LHCN-M2 (cell line): Measurements from ENCODE around the gene CBARP. TPM values are rescaled to one million over a fixed set of nuclear protein-coding genes. Genes with fewer than 3 reads are reported as not detected.

Source experiments
- DNase-seq: peaks from one replicate; pipeline ENCODE4 v3.0.0-alpha.2; 2012; ENCODE audit warnings: low read depth
- total RNA-seq: library from RNA; depleted of rRNA; stranded (reverse); fragments of >200 nt; gene quantifications from 2 replicates; pipeline ENCODE4 v1.2.3, GENCODE V29; 2014

The CBARP gene
- total RNA-seq, 1 experiment from 2014 or later, result 4.6 TPM

DNA sequence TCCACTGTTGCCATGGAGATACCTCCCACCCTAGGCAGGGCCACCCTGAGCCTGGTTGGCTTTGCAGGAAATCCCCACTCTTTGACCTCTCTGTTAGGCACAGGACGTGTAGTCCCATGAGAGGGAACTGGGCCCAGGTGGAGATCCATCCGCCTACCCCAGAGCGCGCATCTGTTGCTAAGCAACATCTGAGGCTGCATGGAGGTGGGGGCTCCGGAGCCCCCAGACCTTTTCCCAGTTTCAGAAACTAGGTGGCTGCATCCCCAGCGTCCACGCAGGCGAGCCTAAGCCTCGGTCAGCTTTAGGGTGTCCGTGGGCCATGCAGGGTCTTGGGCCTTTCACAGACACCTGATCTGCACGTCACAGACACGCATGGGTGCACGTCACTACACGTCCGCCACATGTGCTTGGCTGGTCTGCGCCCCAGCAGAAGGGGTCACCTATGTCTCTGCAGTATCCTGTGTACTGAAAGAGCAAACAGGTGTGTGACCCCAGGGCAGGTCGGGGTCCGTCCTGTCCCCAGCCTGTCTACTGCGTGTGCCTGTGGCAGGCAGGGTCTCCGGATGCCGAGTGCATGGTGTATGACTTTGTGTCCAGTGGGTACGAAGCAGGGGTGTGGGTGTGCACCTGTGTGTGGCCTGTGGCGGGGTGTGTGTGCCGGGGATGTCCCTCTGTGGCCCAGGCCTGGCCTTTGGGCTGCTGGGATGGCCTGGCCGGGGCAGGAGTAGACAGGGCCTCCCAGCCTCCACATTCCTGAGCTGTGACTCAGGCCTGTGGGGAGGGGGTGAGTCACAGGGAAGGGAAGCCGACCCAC lies 27.2 kb upstream of the CBARP start:
- peak; percentile 94 for DNase-seq

DNA sequence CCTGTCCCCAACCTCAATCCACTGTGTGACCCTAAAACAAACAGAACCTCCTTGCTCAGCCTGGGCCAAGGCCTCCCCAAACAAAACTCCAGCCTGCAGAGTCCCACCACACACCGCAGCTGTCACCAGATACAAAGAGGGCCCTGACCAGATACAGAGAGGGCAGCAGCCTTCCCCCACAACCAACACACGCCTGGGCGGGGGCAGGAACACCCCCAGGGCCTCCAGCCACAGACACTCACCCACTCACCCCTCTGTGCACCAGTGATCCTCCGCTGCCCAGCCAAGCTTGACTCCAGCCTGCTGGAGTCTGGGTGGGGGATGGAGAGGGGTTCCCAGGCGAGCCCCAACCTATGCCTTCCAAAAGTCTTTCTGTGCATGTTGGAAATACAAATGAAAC lies 25.4 kb upstream of the CBARP start:
- DNase-seq, result peak; percentile 54

DNA sequence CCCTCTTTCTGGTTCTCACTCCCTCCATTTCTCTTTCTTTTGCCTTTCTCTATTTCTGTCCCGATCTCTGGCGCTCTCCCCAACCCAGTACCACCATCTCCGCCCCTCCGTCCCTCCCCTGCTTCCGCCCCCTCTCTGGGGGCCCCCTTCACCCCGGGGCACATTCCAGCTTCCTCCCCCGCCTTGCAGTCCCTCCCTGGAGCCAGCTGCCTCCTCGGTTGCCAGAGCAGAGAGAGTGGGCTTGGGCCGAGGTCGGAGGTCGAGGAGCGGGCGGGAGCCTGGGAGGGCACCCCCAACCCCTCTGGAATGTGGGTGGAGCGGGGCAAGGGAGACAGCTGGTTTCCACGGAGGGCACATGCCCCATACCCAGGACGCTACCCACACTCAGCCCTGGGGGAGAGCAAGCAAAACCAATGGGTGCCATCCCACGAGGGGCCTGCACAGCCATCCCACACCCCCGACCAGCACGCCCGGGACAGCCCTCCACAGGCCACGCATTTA lies 24.9 kb upstream of the CBARP start:
- DNase-seq, result peak; percentile 57

DNA sequence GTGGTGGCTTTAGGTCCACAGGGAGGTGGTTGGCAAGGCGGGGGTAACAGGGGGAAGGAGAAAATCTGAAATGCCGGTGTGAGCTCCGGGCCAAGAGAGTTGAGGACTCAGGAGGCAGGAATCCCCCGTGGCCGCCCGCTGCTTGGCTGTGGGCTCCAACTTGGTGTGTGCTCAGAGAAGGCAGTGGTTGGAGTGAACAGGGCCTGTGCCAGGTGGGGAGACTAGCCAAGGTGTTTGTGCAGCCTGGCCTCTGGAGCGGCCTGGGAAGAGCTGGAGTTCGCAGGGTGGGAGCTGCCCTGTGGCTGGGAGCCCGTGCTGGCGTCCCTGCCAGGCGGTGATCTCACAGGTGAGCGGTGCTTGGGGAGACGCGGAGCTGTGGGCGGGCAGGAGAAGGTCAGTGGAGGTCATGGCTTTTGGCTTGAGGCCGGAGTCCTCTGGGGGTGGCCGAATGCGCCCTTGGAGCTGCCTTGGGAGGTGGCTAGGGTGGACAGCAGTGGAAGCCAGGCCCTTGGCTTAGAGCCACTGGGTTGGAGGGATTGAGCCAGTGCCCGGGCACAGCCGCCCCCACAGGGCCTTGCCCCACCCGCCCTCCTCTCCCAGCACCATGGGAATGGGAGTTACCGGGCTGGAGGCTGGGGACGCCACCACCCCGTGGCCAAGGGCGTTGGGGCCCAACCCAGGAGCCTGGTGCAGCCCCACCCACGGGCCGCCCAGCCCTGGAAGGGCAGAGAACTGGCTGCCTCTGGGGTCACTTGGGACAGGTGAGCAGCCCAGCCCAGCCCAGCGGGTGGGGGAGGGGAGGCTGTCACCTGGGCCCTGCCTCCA lies 24.2 kb upstream of the CBARP start:
- peak; percentile 41 for DNase-seq

DNA sequence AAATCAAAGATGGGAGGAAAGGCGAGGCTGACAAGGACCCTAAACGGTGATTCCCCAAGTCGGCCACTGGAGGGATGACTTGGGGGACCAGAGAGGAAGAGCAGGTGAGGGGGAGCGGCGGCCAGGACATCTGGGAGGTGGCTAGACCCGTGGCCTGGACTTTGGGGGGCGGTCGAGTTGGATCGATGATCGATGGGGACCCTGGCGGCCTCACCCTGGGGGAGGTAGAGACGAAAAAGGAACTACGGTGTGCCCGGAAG lies 23.7 kb upstream of the CBARP start:
- DNase-seq, result no peak

DNA sequence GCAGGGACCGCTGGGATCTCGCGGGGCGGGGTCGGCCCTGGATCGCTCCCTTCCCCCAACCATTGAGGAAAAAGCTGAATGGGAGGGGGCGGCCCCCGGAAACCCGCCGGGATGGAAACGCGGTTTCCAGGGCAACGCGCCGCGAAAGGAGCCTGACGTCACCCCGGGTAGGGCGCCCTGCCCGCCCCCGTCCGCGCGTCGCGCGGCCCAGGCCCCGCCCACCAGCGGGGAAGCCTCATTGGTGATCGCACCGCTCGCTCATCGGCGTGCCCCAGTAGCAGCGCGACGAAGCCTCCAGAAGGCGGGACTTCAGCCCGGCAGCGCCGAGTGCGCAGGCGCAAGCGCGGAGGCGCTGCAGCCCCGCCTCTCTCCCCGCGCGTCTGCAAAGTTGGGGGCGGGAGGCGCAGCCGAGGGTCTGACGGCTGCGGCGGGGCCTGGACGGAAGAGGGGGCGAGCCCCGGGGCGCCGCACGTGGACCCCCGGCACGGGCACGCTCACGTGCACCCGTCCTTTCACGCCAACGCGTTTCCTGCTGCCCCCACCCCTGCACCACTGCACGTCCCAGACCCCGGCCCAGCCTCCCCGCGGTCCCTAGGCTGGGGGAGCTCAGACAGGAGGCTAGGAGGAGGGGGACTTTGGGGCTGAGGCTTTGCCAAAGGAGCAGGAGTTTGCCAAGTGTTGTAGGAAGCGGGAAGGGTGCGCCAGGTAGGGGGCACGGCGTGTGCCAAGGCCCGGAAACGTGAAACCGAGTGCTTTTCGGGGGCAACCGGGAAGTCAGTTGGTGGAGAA lies 23.1 kb upstream of the CBARP start:
- DNase-seq, result peak; percentile 94

DNA sequence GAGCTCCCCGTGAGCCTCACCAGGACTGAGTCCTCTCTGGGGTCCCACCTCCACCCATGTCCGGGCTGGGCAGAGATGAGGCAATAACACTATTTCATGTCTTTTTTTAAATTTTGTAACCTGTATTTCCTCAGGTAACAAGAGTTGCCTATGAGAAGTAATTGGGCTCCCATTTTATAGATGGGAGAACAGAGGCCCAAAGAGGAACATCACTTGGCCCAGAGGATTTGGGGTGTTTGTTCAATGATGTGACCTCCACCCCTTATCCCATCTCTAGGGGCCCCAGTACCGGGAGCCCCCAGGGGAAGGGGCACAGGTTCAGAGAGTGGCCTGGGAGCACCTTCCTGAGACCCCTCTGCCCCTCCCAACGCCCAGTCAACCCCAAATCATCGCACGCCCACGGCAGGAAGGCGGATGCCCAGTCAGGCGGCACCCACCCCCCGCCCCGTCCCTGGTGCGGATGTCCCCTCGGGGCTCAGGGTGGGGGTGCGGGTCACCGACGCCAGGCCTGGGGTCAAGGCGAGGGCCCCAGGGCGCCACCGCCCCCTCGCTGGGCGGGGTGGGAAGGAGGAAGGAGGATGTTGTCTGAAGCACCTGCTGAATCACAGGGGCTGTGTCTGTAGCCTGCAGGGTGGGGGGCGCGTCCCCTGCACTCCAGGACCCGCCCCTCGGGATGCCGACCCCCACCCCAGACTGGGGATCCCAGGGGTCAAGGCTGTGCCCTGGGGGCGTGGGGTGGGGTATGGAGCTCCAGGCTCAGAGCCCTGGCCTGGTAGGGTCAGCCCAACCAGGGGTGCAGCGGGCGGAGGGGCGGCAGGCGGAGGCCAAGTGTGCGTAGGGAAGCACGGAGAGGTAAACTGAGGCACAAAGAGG lies 22.3 kb upstream of the CBARP start:
- DNase-seq, result no peak

DNA sequence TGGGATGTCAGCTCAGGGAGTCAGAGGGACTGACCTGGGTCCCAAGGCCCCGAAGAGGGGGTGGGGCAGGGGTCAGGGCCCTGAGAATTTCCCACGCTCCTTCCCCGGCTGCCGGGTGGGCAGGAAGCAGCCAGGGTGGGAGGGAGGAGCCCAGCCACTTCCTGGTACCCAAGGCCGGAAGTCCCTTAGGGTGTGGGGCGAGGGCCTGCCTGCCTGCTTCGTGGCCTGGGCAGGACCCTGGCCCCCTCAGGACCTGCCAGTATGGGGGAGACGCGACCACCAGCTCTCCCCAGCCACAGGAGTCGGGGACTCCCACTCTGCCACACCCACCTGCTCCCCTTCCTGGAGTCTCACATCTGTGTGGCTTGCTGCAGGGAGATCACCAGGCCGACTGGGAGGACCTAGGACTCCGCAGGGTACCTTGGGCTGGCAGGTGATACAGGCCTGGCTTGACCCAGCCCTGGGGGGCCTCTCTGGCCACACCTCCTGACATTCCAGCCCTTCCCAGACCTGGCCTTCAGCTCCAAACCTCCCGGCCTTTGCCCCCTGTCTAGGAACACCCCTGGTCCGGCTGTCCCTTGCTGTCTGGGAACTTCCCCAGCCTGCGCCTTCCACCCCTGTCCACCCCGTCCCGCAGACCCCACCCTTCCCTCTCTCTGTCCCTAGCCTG lies 21.5 kb upstream of the CBARP start:
- DNase-seq, result peak; percentile 47

DNA sequence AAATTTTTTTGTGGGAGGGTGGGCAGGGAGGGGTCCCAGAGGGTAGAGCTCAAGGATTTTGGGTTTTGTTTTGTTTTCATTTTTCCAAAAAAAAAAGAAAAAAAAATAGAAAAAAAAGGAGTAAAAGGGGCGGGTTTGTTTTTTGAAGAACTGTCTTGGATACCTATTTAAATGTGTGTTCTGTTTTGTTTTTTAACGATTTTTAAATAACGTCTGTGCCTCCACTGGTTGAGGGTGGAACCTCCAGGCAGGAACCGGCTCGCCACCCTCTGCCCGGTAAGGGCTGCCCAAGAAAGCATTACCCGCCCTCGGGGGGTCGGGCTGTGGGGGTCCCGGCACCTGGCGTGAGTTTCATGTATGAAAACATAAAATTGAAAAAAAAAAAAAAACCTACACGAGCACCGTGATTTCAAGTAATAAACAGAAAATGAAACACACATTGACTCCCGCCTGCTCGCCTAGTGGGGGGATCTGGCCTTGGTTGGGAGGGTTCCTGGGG lies 21.0 kb upstream of the CBARP start:
- DNase-seq, result no peak

DNA sequence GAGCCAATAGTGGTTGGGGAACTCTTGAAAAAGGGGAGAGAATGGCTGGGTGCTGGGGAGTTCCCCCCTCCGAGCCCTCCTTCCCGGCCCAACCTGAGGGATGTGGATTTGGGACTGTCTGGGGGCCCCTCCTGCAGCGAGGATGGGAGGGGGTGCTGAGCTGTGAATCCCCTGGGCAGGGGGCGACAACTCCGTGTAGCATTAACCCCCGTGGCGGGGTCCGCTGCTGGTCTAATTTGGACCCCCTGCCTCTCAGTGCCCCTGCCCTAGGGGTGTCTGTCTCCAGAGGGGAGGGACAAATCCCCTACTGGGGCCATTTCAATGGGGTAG lies 20.3 kb upstream of the CBARP start:
- DNase-seq, result no peak

DNA sequence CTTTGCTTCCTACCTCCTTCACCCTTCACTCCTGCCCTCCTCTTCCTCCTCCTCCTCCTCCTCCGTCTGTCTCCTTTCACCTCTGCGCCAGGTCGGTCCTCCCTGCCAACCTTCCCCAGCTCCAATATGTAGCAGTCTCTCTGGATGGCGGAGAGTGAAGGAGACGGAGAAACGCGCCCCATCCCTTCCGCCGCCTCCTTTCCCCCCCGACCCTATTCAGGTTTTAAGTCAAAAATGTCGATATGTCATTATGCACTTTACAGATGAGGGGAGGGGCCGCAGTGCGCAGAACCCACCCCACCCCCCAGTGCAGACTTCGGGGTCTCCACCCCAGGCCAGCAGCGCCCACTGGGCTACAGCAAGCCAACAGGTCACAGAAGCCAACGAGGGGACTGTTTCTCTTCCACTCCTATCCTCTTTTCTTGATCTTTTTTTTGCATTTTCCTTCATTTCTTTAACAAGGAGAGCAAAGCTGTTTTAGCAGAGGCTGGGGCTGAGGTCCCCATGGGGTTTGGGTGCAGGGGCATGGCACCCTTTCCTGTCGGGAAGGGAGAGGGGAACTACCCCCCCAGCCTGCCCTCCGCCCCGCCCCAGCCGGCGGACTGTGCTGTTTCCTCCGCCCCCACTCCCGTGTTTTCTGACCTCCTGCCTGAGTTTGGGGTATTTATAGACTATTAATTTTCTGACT lies 19.8 kb upstream of the CBARP start:
- DNase-seq, result no peak

DNA sequence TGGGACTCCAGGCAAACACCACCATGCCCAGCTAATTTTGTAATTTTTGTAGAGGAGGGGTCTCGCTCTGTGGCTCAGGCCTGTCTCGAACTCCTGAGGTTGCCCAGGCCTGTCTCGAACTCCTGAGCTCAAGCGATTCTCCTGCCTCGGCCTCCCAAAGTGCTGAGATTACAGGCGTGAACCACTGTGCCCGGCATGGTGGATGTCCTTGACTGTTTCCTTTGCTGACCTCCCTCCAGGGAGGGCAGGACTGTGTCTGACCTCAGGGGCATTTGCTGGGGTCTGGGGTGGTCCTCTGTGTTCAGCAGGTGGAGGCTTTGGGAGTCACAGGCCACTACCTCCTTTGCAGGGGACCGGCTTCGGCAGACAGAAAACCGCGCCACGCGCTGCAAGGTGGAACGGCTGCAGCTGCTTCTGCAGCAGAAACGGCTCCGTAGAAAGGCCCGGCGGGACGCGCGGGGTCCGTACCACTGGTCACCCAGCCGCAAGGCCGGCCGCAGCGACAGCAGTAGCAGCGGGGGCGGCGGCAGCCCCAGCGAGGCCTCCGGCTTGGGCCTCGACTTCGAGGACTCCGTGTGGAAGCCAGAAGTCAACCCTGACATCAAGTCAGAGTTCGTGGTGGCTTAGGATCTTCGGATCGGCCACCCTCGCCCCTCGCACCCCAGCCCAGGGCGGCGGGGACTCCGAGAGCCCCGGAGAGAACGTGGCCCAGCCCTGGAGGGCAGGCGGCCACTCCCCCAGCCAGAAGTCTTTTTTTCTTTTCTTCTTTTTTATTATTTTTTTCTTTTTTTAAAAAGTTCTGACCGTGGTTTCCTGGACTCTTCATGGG lies 19.1 kb upstream of the CBARP start:
- no peak for DNase-seq

DNA sequence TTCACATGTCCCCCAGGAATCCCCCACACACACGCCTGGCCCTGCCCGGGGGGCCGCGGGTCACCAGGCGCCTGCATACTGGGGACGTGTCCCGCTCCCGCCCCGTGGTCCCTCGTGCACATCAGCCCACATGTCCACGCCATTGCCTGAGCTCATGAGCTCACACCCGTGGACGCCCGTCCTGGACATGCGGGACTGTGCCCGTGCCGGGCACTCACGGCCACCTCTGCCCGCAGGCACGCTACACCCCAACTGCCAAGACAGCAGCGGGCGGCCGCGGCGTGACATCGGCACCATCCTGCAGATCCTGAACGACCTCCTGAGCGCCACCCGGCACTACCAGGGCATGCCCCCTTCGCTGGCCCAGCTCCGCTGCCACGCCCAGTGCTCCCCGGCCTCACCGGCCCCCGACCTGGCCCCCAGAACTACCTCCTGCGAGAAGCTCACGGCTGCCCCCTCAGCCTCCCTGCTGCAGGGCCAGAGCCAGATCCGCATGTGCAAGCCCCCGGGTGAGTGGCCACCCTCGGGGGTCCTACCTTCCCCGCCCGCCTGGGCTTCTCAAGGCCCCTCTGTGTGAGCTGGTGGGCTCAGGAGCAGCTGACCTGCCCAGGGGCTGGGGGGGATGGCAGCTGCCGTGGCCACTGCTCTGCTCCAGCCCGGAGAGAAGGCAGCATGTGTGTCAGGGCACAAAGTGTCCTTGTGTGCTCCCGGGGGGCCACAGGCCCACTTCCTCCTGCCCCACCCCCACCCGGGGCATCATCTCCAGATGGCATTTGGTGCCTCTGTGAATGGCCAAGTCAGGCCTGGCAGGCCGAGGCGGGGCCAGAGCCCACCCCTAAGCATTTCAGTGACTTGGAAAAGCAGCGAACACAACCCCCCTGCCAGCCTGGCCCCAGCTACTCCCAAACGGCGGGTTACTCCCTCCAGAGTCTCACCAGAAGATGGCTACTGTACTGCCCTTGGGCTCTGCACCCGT lies 17.7 kb upstream of the CBARP start:
- no peak for DNase-seq

DNA sequence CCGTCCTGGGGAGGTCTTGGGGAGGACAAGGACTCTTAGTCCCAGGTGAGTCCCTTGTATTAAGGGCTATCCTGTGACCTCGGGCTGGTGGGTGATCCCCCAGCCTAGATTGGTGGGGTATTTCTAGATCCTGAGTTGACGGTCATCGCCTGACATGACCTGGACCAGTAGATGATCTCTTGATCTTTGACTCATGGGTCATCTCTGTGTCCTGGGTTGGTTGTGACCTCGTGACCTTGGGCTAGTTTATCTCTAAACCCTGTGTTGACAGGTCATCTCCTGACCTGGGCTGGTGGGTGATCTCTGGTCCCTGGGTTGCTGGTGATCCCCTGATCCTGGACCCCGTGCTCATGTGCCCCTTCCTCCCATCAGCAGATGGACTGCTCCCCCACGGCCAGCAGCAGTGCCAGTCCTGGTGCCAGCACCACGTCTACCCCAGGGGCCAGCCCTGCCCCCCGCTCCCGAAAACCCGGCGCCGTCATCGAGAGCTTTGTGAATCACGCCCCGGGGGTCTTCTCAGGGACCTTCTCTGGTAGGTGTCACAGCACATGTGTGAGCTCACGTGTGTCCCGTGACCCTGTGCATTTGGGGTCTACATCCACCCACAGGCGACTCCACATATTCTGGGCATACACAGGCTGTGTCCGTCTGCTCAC lies 16.9 kb upstream of the CBARP start:
- DNase-seq, result no peak

DNA sequence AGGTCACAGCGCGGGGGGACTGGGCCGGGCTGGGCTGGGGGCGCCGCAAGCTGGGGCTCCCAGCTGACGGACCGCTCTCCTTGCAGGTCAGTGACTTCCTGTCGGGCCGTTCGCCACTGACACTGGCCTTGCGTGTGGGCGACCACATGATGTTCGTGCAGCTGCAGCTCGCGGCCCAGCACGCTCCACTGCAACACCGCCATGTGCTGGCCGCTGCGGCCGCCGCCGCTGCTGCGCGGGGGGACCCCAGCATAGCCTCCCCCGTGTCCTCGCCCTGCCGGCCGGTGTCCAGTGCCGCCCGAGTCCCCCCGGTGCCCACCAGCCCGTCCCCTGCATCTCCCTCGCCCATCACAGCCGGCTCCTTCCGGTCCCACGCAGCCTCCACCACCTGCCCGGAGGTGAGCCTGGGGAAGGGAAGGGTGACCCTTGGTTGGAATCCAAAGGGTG lies 16.3 kb upstream of the CBARP start:
- no peak for DNase-seq

DNA sequence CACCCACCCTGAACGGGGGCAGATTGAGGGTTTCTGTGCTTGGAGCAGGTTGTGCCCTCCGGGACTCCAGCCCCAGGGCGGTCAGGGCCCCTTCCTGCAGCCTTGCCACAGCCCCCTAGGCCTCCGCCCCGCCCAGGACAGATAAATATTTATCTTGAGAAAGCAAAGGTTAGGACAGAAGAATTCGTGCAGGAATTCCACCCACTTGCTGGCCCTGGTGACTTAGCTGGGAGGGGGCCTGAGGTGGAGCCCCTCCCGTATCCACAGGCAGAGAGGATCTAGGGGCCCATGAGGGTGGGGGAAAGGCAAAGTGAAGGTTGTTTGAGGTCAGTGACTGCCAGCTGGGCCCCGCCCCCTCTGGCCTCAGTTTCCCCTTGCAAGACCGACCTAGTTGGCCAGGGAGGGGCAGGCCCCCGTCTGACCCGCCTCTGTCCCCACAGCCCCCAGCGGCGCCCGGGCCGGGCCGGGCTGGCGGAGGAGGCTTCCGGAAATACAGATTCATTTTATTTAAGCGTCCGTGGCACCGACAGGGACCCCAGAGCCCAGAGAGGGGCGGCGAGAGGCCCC lies 15.8 kb upstream of the CBARP start:
- DNase-seq, result no peak
